Activated CD8-positive, alpha-beta T cell treated with anti-CD3 and anti-CD28 coated beads for 36 hours (primary cell): ENCODE results near the gene MRPL10. TPM values are rescaled to one million over a fixed set of nuclear protein-coding genes. Genes with fewer than 3 reads are reported as not detected.

Experiments
- ATAC-seq: fragments of 200-7000 bp; cut with Tn5 transposase; one replicate; pipeline ENCODE4 v1.10.0; 2021; ENCODE audit warnings: mild to moderate bottlenecking, moderate library complexity
- CTCF ChIA-PET: fragments of 350-600 bp; sonication (Branson Sonifier 250); formaldehyde crosslinking; loops from one replicate; lab custom pipeline; 2021; ENCODE audit warnings: antibody characterized with exemption; lab: Charles Lee
- POLR2A ChIA-PET: fragments of 350-600 bp; sonication (Branson Sonifier 250); formaldehyde crosslinking; loops from one replicate; lab custom pipeline; 2021; ENCODE audit warnings: antibody characterized with exemption; lab: Charles Lee
- DNase-seq: peaks from one replicate; pipeline ENCODE4 v3.0.0-alpha.2; 2020
- H3K27ac Mint-ChIP-seq: one replicate; pipeline ENCODE4 v1.8.0; 2021; ENCODE audit warnings: mild to moderate bottlenecking, mixed read lengths
- H3K27me3 Mint-ChIP-seq: one replicate; pipeline ENCODE4 v1.8.0; 2021; ENCODE audit warnings: mixed read lengths
- H3K36me3 Mint-ChIP-seq: one replicate; pipeline ENCODE4 v1.8.0; 2021; ENCODE audit warnings: low read depth, mixed read lengths
- H3K4me1 Mint-ChIP-seq: one replicate; pipeline ENCODE4 v1.8.0; 2021; ENCODE audit warnings: low read depth, mixed read lengths
- H3K4me3 Mint-ChIP-seq: one replicate; pipeline ENCODE4 v1.8.0; 2021; ENCODE audit warnings: mild to moderate bottlenecking, moderate library complexity, mixed read lengths
- H3K9me3 Mint-ChIP-seq: one replicate; pipeline ENCODE4 v1.8.0; 2021; ENCODE audit warnings: mixed read lengths
- CTCF ChIP-seq: fragments of 200-600 bp; IDR thresholded peaks from one replicate; pipeline ENCODE4 v1.8.0; 2022; ENCODE audit warnings: antibody characterized with exemption, mild to moderate bottlenecking
- intact Hi-C: fragments of 100-400 bp; cut with micrococcal nuclease; formaldehyde crosslinking; loops from one replicate; pipeline ENCODE4 v1.10.0; 2022
- total RNA-seq, 2 experiments: library from RNA; stranded (reverse); gene quantifications; one replicate each; pipeline ENCODE4 v1.2.3, GENCODE V29; 2021

MRPL10 gene
- total RNA-seq, 2 experiments from 2014 or later = 66.5 to 67.0 TPM

DNA sequence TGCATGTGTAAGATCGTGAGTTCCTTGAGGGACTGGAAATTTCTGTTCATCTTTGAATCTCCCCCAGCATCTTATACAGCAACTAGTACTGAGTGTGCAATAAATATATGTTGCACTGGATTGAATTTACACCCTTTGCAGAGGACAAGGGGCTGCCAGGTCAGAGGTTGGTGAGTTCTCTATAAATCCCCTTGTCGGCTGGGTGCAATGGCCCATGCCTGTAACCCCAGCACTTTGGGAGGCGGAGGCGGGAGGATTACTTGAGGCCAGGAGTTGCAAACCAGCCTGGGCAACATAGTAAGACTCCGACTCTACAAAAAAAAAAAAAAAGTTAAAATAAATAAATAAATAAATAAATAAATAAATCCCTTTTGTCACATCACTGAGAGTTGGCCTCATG, 29.0 kb upstream of the MRPL10 start:
- Mint-ChIP-seq H3K9me3 (no peaks in the 10 kb centered on the region), H3K27ac (no peak overlapping the region), H3K27me3 (peaks cover 20% of the 10 kb centered on the region), H3K4me1 (peaks cover 12% of the 10 kb centered on the region), H3K36me3 (no peaks in the 10 kb centered on the region), H3K4me3 (no peak overlapping the region)
- intact Hi-C loops = no loop called here
- POLR2A ChIA-PET = interaction anchor here (0.7 to 1.3 kb wide), 4 partner anchors 12 to 31 kb away, joined by 3 to 4 read pairs (median 3); no protein-coding TSS in a partner anchor
- no peak for TF ChIP-seq CTCF
- DNase-seq = no peak
- no peak for ATAC-seq
- CTCF ChIA-PET = interaction anchor here (2.2 to 4.9 kb wide), 3 partner anchors 13 to 29 kb away, joined by 10 to 20 read pairs (median 11); partner anchors contain the start of gene SCRN2

GRCh38 chr17:47857551-47858455, 26.5 kb upstream of the MRPL10 start:
- no peaks in the 10 kb centered on the region for H3K36me3 Mint-ChIP-seq
- H3K27ac Mint-ChIP-seq = no peak overlapping the region
- TF ChIP-seq CTCF = no peak
- POLR2A ChIA-PET = interaction anchor here (0.6 kb wide), 1 partner anchor 14 kb away, joined by 3 read pairs; no protein-coding TSS in a partner anchor
- no peaks in the 10 kb centered on the region for H3K9me3 Mint-ChIP-seq
- DNase-seq (no peak), ATAC-seq (no peak)
- H3K4me3 Mint-ChIP-seq = no peak overlapping the region
- CTCF ChIA-PET = interaction anchor here (1.3 to 4.9 kb wide), 3 partner anchors 11 to 32 kb away, joined by 6 to 24 read pairs (median 20); partner anchors contain the start of gene SCRN2
- intact Hi-C loops = no loop called here
- peaks cover 42% of the 10 kb centered on the region for H3K27me3 Mint-ChIP-seq
- peaks cover 8% of the 10 kb centered on the region for H3K4me1 Mint-ChIP-seq

- H3K9me3 Mint-ChIP-seq = no peaks in the 10 kb centered on the region
- DNase-seq (no peak), ATAC-seq (no peak)
- H3K27ac Mint-ChIP-seq = no peak overlapping the region
- POLR2A ChIA-PET = no interaction called here
- CTCF ChIA-PET = interaction anchor here (1.3 to 4.1 kb wide), 2 partner anchors 10 to 33 kb away, joined by 6 to 24 read pairs; no protein-coding TSS in a partner anchor
- no peak overlapping the region for H3K4me3 Mint-ChIP-seq
- no peak for TF ChIP-seq CTCF
- intact Hi-C loops = no loop called here
- H3K36me3 Mint-ChIP-seq = no peaks in the 10 kb centered on the region
- peaks cover 11% of the 10 kb centered on the region for H3K4me1 Mint-ChIP-seq
- H3K27me3 Mint-ChIP-seq = peaks cover 51% of the 10 kb centered on the region
These were observed 25.5 kb upstream of the MRPL10 start for GRCh38 chr17:47856830-47857229.

DNA sequence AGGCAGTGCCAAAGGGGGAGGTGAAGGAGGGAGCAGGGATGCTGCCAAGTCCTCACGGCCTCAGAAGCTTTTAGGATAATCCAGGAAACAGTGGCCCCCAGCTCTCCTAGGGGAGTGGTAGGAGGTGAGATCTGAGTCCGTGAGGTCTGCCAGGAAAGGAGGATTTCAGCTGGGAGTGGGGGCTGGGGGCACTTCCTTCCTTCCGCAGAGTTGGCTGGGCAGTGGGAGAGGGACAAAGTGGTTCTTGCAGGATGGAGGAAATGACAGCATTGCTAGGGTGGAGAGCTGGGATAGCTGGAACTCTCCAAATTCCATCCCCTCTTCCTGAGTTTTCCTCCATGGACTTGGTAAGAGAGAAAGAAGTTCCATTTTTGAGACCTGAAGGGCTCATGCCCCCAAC, 24.4 kb upstream of the MRPL10 start:
- Mint-ChIP-seq H3K9me3 (no peaks in the 10 kb centered on the region), H3K27me3 (peaks cover 53% of the 10 kb centered on the region), H3K27ac (no peak overlapping the region), H3K36me3 (no peaks in the 10 kb centered on the region), H3K4me1 (peaks cover 13% of the 10 kb centered on the region), H3K4me3 (no peak overlapping the region)
- ChIA-PET POLR2A (no interaction called here), CTCF (interaction anchor here (0.9 to 4.1 kb wide), 5 partner anchors 9 to 86 kb away, joined by 3 to 24 read pairs (median 3); partner anchors contain the start of genes LRRC46, MRPL10 and PNPO)
- ATAC-seq = no peak
- no peak for DNase-seq
- intact Hi-C loops = no loop called here
- no peak for TF ChIP-seq CTCF
